Measurements from ENCODE around the gene BMP7. TPM values are rescaled to one million over a fixed set of nuclear protein-coding genes. Genes with fewer than 3 reads are reported as not detected.

Gene BMP7
- total and polyA plus RNA-seq, 7 donors, result 0.03 TPM; not detected in 5

DNA sequence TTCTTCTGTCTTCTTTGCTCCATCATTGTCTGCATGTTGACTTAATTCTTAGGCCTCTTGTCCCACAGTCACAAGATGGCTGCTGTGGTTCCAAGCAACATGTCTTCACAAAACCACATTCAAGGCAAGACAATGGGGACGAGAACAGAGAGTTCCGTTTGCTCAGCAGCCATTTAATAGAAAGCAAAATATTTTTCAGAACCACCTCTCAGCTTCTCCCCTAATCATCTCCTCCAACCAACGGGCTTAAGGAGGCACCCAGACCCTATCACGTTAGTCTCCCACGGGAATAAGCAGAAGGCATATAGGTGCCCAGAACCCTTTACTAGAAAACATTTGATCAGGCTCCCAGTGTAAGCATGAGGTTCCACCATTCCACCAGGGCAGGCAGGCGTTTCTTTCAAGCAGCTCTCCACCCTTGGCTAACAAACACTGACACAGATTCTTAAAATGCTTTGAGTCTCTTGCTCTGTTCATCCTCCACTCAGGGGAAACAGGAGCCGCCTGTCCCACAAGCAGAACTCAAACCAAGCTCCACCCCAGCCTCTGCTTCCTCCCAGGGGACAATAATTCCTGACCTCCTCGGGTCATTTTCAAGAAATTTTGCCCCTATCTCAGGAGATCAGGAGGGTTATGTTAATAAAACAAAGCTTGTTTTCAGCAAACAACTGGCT lies 19.0 kb downstream of the BMP7 start:
- H3K36me3 ChIP-seq (ENCODE audit: insufficient read depth in 1 of 2, low read depth in 1 of 2), result no peaks in the 10 kb centered on the region
- no peak overlapping the region for H3K27ac ChIP-seq
- WGBS, 3 donors, result 68 to 72% (median 68%) methylated on average over 8 of the region's 8 CpGs
- intact Hi-C loops (cut with DNase I), result no loop called here
- H3K4me1 ChIP-seq, result no peaks in the 10 kb centered on the region
- H3K27me3 ChIP-seq (ENCODE audit: insufficient read depth in 3 of 3, low read length in 2 of 3), result peaks cover 0 to 5% (median 0%) of the 10 kb centered on the region in 3 donors
- TF ChIP-seq, protein P1, sequence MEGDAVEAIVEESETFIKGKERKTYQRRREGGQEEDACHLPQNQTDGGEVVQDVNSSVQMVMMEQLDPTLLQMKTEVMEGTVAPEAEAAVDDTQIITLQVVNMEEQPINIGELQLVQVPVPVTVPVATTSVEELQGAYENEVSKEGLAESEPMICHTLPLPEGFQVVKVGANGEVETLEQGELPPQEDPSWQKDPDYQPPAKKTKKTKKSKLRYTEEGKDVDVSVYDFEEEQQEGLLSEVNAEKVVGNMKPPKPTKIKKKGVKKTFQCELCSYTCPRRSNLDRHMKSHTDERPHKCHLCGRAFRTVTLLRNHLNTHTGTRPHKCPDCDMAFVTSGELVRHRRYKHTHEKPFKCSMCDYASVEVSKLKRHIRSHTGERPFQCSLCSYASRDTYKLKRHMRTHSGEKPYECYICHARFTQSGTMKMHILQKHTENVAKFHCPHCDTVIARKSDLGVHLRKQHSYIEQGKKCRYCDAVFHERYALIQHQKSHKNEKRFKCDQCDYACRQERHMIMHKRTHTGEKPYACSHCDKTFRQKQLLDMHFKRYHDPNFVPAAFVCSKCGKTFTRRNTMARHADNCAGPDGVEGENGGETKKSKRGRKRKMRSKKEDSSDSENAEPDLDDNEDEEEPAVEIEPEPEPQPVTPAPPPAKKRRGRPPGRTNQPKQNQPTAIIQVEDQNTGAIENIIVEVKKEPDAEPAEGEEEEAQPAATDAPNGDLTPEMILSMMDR (IDR thresholded peaks at IDR 0.05), result no peak
- ATAC-seq (no peak), DNase-seq (no peak)
- H3K4me3 ChIP-seq, result no peak overlapping the region
- H3K9me3 ChIP-seq, result no peaks in the 10 kb centered on the region

DNA sequence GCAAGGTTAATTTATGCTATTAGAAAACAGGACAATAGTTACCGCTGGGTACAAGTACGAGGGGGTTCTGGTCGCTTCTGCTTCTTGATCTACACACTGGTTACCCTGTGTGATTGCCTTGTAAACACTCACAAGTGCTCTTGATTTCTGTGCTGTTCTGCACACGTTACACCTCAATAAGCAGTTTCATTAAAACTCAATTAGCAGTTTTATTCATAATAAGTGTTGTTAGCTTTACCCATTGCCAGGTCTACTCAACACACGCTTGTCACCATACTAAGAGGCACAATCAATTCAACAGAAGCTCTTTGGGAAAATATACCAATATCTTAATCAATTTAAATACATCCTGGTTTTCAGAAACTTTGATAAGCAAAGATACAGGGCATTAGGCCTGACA lies 20.4 kb downstream of the BMP7 start:
- TF ChIP-seq, protein P1 (IDR thresholded peaks at IDR 0.05), result no peak

DNA sequence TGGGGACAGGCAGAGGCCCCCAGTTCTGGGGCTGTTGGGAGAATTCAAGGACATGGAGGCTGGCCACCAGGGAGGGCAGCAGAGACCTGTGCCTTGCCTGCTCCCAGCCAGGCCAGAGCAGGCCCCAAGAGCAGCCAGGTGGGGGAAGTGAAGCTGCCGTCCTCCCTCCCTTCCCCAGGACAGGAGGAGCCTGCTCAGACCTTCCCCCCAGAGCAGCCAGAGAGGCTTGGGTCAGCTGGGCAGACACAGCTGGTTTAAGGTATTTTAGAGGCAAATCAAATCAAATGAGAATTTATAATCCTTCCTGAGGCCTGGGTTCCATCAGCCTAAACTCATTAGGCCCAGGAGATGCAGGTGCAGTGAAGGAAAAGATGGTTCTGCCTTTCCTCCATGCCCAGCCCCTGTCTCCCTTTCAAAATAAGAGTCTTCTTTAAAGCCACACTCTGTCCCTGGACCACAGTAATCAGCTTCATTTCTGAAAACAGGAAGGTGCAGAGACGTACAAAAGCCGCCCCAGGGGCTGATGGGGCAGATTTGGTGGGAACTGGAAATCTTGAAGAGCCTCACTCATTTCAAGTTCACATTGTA lies 21.7 kb downstream of the BMP7 start:
- TF ChIP-seq, protein P1 (IDR thresholded peaks at IDR 0.05), result no peak
- intact Hi-C loops (cut with DNase I), result no loop called here
- Histone ChIP-seq H3K27me3 (ENCODE audit: insufficient read depth in 3 of 3, low read length in 2 of 3) (no peaks in the 10 kb centered on the region), H3K4me3 (no peak overlapping the region), H3K36me3 (ENCODE audit: insufficient read depth in 1 of 2, low read depth in 1 of 2) (no peaks in the 10 kb centered on the region), H3K9me3 (no peaks in the 10 kb centered on the region), H3K4me1 (no peaks in the 10 kb centered on the region), H3K27ac (no peak overlapping the region)
- no peak for ATAC-seq
- DNase-seq, result no peak
- WGBS, 3 donors, result 68 to 71% (median 70%) methylated on average over 3 of the region's 3 CpGs

More for the DNA sequence above, 20.4 kb downstream of the BMP7 start:
- no peaks in the 10 kb centered on the region for H3K36me3 ChIP-seq (ENCODE audit: insufficient read depth in 1 of 2, low read depth in 1 of 2)
- intact Hi-C loops (cut with DNase I), result no loop called here
- no peak for DNase-seq
- no peaks in the 10 kb centered on the region for H3K4me1 ChIP-seq
- 90 to 97% (median 95%) methylated on average over 5 of the region's 5 CpGs for WGBS, 3 donors
- H3K4me3 ChIP-seq, result no peak overlapping the region
- no peaks in the 10 kb centered on the region for H3K9me3 ChIP-seq
- no peak for ATAC-seq
- H3K27ac ChIP-seq, result no peak overlapping the region
- peaks cover 0 to 5% (median 0%) of the 10 kb centered on the region in 3 donors for H3K27me3 ChIP-seq (ENCODE audit: insufficient read depth in 3 of 3, low read length in 2 of 3)

DNA sequence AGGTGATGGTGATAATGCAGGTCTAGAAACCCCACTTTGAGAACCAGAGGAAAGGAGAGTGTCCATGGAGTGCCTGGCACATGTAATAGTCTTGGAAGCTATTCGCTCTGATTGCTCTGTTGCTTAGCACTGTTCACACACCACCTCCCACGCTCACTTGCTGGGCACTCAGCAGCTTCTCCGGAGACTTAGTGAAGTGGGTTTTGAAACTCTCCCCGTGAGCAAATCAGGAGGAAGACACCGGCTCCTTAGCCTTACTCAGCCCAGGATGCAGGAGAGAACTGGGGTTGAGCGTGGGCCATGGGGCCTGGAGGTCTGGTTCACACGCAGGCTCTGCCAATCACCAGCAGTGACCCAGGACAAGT lies 22.2 kb downstream of the BMP7 start:
- no peaks in the 10 kb centered on the region for H3K4me1 ChIP-seq
- no peaks in the 10 kb centered on the region for H3K9me3 ChIP-seq
- no peaks in the 10 kb centered on the region for H3K36me3 ChIP-seq (ENCODE audit: insufficient read depth in 1 of 2, low read depth in 1 of 2)
- WGBS, 3 donors, result 79 to 90% (median 83%) methylated on average over 7 of the region's 7 CpGs
- no peaks in the 10 kb centered on the region for H3K27me3 ChIP-seq (ENCODE audit: insufficient read depth in 3 of 3, low read length in 2 of 3)
- no peak for ATAC-seq
- intact Hi-C loops (cut with DNase I), result no loop called here
- H3K4me3 ChIP-seq, result no peak overlapping the region
- H3K27ac ChIP-seq, result no peak overlapping the region
- DNase-seq, result no peak
- TF ChIP-seq, protein P1 (IDR thresholded peaks at IDR 0.05), result no peak
